HepG2 (cell line): ENCODE measurements around the gene PLPPR2. TPM values are rescaled to one million over a fixed set of nuclear protein-coding genes. Genes with fewer than 3 reads are reported as not detected.

Experiments
- ATAC-seq: fragments of 200-7000 bp; cut with Tn5 transposase; 3 replicates; pipeline ENCODE4 v1.9.1; 2020; ENCODE audit warnings: mild to moderate bottlenecking, moderate library complexity
- BruUV-seq: library from RNA; stranded (reverse); fragments of 400-500 nt; replicated peaks from 2 replicates; lab custom pipeline; 2021; lab: Mats Ljungman, UMichigan
- CTCF ChIA-PET: fragments of 300-600 bp; formaldehyde crosslinking; extraction: SDS; loops from one replicate; lab custom pipeline; 2021; ENCODE audit warnings: low total read pairs, inconsistent platforms, low intra/inter-chr PET ratio; lab: Yijun Ruan, JAX
- POLR2A ChIA-PET: fragments of 350-600 bp; sonication (Branson Sonifier 250); formaldehyde crosslinking; loops from one replicate; lab custom pipeline; 2020; ENCODE audit warnings: antibody characterized with exemption, inconsistent platforms; lab: Yijun Ruan, JAX
- DNase-seq: peaks from one replicate; pipeline ENCODE4 v3.0.0-alpha.2; 2015; ENCODE audit warnings: low spot score
- FAIRE-seq: peaks from 3 replicates; lab custom pipeline; 2011; peaks lifted over from hg19 to GRCh38; lab: Jason Lieb, UNC
- H2AFZ ChIP-seq: one replicate; pipeline ENCODE4 v1.6.1; 2011; ENCODE audit warnings: low read length, inconsistent platforms
- H3K27ac ChIP-seq: fragments of 300-600 bp; 3 replicates; pipeline ENCODE4 v1.8.0; 2011; ENCODE audit warnings: mixed run types, mild to moderate bottlenecking, mixed read lengths, low read length, inconsistent platforms; ENCODE audit not compliant: insufficient read depth; ENCODE audit errors: extremely low read length
- H3K27me3 ChIP-seq, 2 experiments: fragments of 200-600 bp in 1 of 2; 2 replicates in 1 of 2; 3 replicates in 1 of 2; pipeline versions ENCODE4 v1.6.0 to v1.8.0; 2011; ENCODE audit warnings: low read length in 2 of 2, mild to moderate bottlenecking in 2 of 2, moderate library complexity in 2 of 2, inconsistent platforms in 1 of 2; ENCODE audit not compliant: insufficient read depth in 2 of 2, control insufficient read depth in 1 of 2
- H3K36me3 ChIP-seq, 2 experiments: fragments of 200-600 bp in 1 of 2; replicated peaks in 1 of 2; 2 replicates in 1 of 2; 3 replicates in 1 of 2; pipeline versions ENCODE4 v1.5.1 to v1.8.0; 2011; ENCODE audit warnings: low read length in 2 of 2, inconsistent platforms in 1 of 2; ENCODE audit not compliant: insufficient read depth in 2 of 2, control insufficient read depth in 1 of 2
- H3K4me1 ChIP-seq: 2 replicates; pipeline ENCODE4 v1.5.1; 2012; ENCODE audit warnings: low read length, inconsistent platforms; ENCODE audit not compliant: insufficient read depth
- H3K4me2 ChIP-seq: 2 replicates; pipeline ENCODE4 v1.6.0; 2011; ENCODE audit warnings: low read depth, low read length, inconsistent platforms
- H3K4me3 ChIP-seq, 3 experiments: fragments of 200-600 bp in 1 of 3; sonication (generic), shearing (Covaris generic) in 1 of 3; replicated peaks in 1 of 3; 2 replicates each; pipeline ENCODE4 v1.5.1; 2011 to 2016; ENCODE audit warnings: low read length in 3 of 3, inconsistent platforms in 2 of 3, low read depth in 2 of 3, mild to moderate bottlenecking in 2 of 3, control low read depth in 1 of 3, mixed read lengths in 1 of 3; ENCODE audit not compliant: insufficient read depth in 1 of 3
- H3K79me2 ChIP-seq: one replicate; pipeline ENCODE4 v1.6.1; 2011; ENCODE audit warnings: low read length, inconsistent platforms; ENCODE audit not compliant: insufficient read depth
- H3K9ac ChIP-seq: 2 replicates; pipeline ENCODE4 v1.6.0; 2011; ENCODE audit warnings: mild to moderate bottlenecking, low read depth, low read length, inconsistent platforms; ENCODE audit not compliant: insufficient read depth
- H3K9me3 ChIP-seq: 2 replicates; pipeline ENCODE4 v1.5.1; 2012; ENCODE audit warnings: mild to moderate bottlenecking, low read length
- H4K20me1 ChIP-seq: 2 replicates; pipeline ENCODE4 v1.6.0; 2011; ENCODE audit warnings: inconsistent platforms, mild to moderate bottlenecking, low read length, moderate library complexity; ENCODE audit not compliant: insufficient read depth
- ADNP ChIP-seq: sonication (generic); formaldehyde crosslinking; IDR thresholded peaks from 2 replicates; pipeline ENCODE4 v1.4.0; 2020; ENCODE audit warnings: missing genetic modification reagents
- EED ChIP-seq: sonication (generic); formaldehyde crosslinking; IDR thresholded peaks from 2 replicates; pipeline ENCODE4 v1.5.0; 2020; ENCODE audit warnings: mild to moderate bottlenecking, missing genetic modification reagents
- MEF2D ChIP-seq: sonication (generic); formaldehyde crosslinking; IDR thresholded peaks from 2 replicates; pipeline ENCODE4 v1.5.1; 2020; ENCODE audit warnings: mild to moderate bottlenecking, missing genetic modification reagents
- NRL ChIP-seq: sonication (generic); formaldehyde crosslinking; IDR thresholded peaks from 2 replicates; pipeline ENCODE4 v1.5.0; 2020; ENCODE audit warnings: missing genetic modification reagents, mild to moderate bottlenecking, moderate library complexity, borderline replicate concordance
- RXRA ChIP-seq: sonication (generic); formaldehyde crosslinking; IDR thresholded peaks from 2 replicates; pipeline ENCODE4 v1.5.1; 2020; ENCODE audit warnings: missing genetic modification reagents
- SOX5 ChIP-seq: IDR thresholded peaks from 2 replicates; pipeline ENCODE4 v1.6.1; 2016; ENCODE audit warnings: borderline replicate concordance
- SSRP1 ChIP-seq: IDR thresholded peaks from 2 replicates; pipeline ENCODE4 v1.6.1; 2016; ENCODE audit warnings: control low read depth
- whole genome bisulfite sequencing: methylation state at CpG from one replicate; pipeline ENCODE4 v1.1.6; 2017; ENCODE audit warnings: low lambda C conversion rate; 5-methylcytosine and 5-hydroxymethylcytosine counted together
- in situ Hi-C: cut with HindIII; loops from 2 replicates; pipeline ENCODE4 v1.10.0; 2017; ENCODE audit warnings: low pct_unique_long_range_greater_than_20kb; ENCODE audit not compliant: extremely low pct_ligation_motif_present
- intact Hi-C: fragments of 100-400 bp; cut with micrococcal nuclease; formaldehyde crosslinking; loops from one replicate; pipeline ENCODE4 v1.10.0; 2022; ENCODE audit not compliant: unreplicated experiment
- polyA plus RNA-seq, 8 experiments: library from polyadenylated mRNA; depleted of rRNA in 3 of 8; stranded (reverse) in 7 of 8; unstranded in 1 of 8; fragments of >200 nt; fragmentation: Illumina TruSeq in 4 of 8; extraction: Trizol in 4 of 8; gene quantifications; 2 replicates each; pipeline versions ENCODE4 v1.2.1 to v1.2.3, GENCODE V29; 2011 to 2016; ENCODE audit warnings: low read depth in 4 of 8, missing spikeins in 1 of 8, mixed read lengths in 1 of 8; ENCODE audit not compliant: insufficient read depth in 1 of 8
- total RNA-seq, 5 experiments: library from RNA; depleted of rRNA; stranded (reverse); fragments of >200 nt; fragmentation: Illumina TruSeq; extraction: Trizol; gene quantifications; 2 replicates each; pipeline ENCODE4 v1.2.3, GENCODE V29; 2016; ENCODE audit warnings: low read depth in 1 of 5
- TF ChIP-seq, protein P1 (sequence below): sonication (generic); formaldehyde crosslinking; IDR thresholded peaks from 2 replicates; pipeline ENCODE4 v1.5.0; 2020; ENCODE audit warnings: mild to moderate bottlenecking, missing genetic modification reagents, borderline replicate concordance

Gene PLPPR2
- total and polyA plus RNA-seq, 2 of the 13 experiments (the other 11 are each of a cell fraction or from before 2014, with no cell fraction given): 1.5 to 2.1 TPM

DNA sequence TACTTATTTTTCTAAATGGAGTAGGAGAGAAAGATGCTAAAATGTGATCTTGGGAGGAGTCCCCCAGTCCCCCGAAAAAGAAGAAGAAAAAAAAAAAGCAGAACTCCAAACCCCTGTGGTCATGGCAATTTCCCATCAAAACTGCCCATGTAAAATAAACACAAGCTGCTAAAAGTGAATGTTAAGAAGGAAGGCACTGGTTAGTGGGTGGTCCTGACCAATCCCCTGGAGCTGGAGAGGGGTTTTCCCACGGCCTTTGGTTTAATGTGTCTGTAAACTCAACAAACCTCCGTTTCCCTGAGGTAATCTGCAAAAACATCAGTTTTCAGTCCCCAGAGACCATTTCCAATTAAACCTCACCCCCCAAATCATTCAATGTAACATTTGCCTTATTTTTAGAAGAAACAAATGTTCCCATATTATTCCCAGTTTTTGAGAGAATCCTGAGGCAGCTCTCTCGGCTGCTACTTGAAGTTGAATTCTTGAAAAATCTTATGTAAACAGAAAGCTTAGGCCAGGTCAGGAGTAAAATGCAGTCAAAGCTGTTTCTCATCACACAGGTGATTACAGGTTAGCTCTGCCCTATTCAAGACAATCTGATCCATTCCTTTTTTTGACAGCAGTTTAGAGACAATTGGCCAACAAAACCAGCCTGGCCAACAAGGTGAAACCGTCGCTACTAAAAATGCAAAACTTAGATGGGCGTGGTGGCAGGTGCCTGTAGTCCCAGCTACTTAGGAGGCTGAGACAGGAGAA is 32.8 kb upstream of the PLPPR2 start:
- no peak for FAIRE-seq
- intact Hi-C loops (no loop called here), in situ Hi-C loops (no loop called here)
- no peak for DNase-seq
- H3K27ac ChIP-seq: no peak overlapping the region
- TF ChIP-seq SOX5 (CRISPR knock-in tag): no peak
- TF ChIP-seq NRL (CRISPR knock-in tag): no peak
- TF ChIP-seq EED (CRISPR knock-in tag): no peak
- TF ChIP-seq SSRP1 (CRISPR knock-in tag): no peak
- TF ChIP-seq, protein P1, sequence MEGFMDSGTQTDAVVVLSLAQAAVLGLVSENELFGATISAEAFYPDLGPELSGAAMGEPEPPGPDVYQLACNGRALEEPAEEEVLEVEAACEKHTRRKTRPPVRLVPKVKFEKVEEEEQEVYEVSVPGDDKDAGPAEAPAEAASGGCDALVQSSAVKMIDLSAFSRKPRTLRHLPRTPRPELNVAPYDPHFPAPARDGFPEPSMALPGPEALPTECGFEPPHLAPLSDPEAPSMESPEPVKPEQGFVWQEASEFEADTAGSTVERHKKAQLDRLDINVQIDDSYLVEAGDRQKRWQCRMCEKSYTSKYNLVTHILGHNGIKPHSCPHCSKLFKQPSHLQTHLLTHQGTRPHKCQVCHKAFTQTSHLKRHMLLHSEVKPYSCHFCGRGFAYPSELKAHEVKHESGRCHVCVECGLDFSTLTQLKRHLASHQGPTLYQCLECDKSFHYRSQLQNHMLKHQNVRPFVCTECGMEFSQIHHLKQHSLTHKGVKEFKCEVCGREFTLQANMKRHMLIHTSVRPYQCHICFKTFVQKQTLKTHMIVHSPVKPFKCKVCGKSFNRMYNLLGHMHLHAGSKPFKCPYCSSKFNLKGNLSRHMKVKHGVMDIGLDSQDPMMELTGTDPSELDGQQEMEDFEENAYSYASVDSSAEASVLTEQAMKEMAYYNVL (CRISPR knock-in tag): no peak
- TF ChIP-seq MEF2D (CRISPR knock-in tag): no peak
- no peak for TF ChIP-seq ADNP (CRISPR knock-in tag)
- no peak for TF ChIP-seq RXRA (CRISPR knock-in tag)
- H3K79me2 ChIP-seq: no peaks in the 10 kb centered on the region
- H3K4me2 ChIP-seq: no peak overlapping the region
- peaks cover 38% of the 10 kb centered on the region for H3K4me1 ChIP-seq
- H3K9ac ChIP-seq: no peak overlapping the region
- no peak overlapping the region for H3K4me3 ChIP-seq
- ChIA-PET POLR2A (interaction anchor here (0.9 to 1.7 kb wide), 3 partner anchors 18 to 59 kb away, joined by 3 to 6 read pairs (median 4); partner anchors contain the start of genes CCDC159 and TMEM205), CTCF (no interaction called here)
- no peaks in the 10 kb centered on the region for H4K20me1 ChIP-seq
- no peak overlapping the region for H2AFZ ChIP-seq
- peaks cover 0 to 2% of the 10 kb centered on the region in 2 experiments; a peak in 1 of 5 replicates for H3K27me3 ChIP-seq
- WGBS: 30% methylated on average over 7 of the region's 7 CpGs
- H3K9me3 ChIP-seq: no peaks in the 10 kb centered on the region
- no peaks in the 10 kb centered on the region for H3K36me3 ChIP-seq
- TSS peak; percentile 61 for BruUV-seq
- no peak for ATAC-seq
